Cardiac fibroblast (primary cell): Measurements from ENCODE around the gene GAST.

ENCODE experiments used
- DNase-seq, 2 donors: peaks; one replicate each; pipeline versions ENCODE4 v3.0.0 to v3.0.0-alpha.2; 2010; ENCODE audit warnings: low read depth in 2 of 2
- H3K4me3 ChIP-seq, 2 donors: replicated peaks in 1 of 2; 1 replicate in 1 of 2; 2 replicates in 1 of 2; pipeline ENCODE4 v1.5.1; 2011; ENCODE audit warnings: low read depth in 2 of 2, low read length in 2 of 2, mild to moderate bottlenecking in 2 of 2, moderate library complexity in 1 of 2
- TF ChIP-seq, protein P1 (sequence below): IDR thresholded peaks from one replicate; pipeline ENCODE4 v1.5.1; 2011; ENCODE audit warnings: low read depth, mild to moderate bottlenecking, low read length, inconsistent platforms

GAST gene

DNA sequence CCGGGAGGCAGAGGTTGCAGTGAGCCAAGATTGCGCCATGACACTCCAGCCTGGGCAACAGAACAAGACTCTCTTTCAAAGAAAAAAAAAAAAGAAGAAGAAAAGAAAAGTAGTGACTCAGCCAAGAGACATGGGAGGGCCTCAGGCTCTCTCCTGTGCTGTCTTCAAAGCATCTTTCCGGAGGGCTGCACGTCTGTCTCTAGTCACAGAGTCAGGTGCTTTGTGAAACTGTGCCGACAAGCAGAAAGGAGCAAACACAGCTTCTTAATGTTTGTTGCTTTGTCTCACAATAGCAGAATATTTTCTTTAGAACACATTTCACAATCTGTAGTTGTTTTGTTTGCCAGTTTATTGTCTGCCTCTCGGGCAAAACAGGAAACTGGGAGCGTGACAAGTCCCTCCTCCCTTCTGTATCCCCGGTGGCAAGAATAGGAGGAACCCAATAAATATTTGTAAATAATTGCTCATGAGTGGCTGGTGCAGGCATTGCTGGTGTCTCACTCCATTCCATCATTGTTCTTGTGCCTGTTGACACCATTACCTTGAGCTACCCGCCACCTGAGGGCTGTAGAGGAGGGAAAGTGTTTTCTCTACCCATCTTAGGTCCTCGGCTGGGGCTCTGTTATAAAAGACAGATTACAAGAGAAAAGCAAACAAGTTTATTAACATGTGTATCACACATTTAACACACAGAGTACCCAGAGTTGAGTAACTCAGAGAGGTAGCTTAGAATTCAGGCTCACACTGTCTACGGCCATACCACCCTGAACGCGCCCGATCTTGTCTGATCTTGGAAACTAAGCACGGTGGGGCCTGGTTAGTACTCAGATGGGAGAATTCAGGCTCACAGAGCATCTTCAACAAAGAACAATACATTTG, 5.5 kb downstream of the GAST start:
- TF ChIP-seq, protein P1, sequence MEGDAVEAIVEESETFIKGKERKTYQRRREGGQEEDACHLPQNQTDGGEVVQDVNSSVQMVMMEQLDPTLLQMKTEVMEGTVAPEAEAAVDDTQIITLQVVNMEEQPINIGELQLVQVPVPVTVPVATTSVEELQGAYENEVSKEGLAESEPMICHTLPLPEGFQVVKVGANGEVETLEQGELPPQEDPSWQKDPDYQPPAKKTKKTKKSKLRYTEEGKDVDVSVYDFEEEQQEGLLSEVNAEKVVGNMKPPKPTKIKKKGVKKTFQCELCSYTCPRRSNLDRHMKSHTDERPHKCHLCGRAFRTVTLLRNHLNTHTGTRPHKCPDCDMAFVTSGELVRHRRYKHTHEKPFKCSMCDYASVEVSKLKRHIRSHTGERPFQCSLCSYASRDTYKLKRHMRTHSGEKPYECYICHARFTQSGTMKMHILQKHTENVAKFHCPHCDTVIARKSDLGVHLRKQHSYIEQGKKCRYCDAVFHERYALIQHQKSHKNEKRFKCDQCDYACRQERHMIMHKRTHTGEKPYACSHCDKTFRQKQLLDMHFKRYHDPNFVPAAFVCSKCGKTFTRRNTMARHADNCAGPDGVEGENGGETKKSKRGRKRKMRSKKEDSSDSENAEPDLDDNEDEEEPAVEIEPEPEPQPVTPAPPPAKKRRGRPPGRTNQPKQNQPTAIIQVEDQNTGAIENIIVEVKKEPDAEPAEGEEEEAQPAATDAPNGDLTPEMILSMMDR = no peak
- peak; percentile 55 to 72 for DNase-seq
- no peak overlapping the region for H3K4me3 ChIP-seq

DNA sequence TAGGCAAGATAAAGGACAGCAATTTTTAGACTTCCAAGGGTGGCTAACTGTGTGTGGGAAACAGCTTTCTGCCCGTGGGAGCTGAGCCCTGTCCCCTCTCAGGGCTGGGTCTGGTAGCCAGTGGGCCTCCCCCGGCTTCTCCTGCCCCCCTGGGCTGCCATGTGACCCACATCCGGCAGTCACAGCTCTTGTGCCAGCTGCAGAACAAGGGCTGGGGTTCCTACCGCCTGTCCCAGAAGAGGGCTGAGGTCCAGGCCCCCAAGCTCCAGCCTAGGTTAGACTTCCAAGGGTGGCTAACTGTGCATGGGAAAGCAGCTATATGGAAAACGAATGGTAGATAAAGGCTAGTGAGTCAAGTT, 6.1 kb downstream of the GAST start:
- no peak for DNase-seq
- H3K4me3 ChIP-seq = no peak overlapping the region
- TF ChIP-seq, protein P1 = no peak

DNA sequence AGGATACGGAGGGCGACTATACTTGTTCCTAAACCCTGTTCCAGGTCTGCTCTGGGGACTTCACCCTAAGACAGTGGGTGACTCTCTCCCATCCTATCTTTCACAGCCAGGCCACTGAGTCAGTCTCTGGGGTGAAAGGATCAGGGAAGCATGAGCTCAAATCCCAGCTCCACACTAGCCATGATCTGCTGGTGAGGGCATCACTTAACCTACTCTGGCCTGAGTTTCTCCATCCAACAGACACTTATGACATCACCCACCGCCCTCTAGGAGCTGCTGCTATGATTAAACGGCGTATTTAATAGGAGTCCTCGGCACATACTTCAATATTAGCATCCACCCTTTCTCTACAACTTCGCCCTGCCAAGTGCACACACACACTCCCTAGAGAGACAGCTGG, 10.1 kb downstream of the GAST start:
- no peak overlapping the region for H3K4me3 ChIP-seq
- DNase-seq = no peak
- TF ChIP-seq, protein P1 = no peak

DNA sequence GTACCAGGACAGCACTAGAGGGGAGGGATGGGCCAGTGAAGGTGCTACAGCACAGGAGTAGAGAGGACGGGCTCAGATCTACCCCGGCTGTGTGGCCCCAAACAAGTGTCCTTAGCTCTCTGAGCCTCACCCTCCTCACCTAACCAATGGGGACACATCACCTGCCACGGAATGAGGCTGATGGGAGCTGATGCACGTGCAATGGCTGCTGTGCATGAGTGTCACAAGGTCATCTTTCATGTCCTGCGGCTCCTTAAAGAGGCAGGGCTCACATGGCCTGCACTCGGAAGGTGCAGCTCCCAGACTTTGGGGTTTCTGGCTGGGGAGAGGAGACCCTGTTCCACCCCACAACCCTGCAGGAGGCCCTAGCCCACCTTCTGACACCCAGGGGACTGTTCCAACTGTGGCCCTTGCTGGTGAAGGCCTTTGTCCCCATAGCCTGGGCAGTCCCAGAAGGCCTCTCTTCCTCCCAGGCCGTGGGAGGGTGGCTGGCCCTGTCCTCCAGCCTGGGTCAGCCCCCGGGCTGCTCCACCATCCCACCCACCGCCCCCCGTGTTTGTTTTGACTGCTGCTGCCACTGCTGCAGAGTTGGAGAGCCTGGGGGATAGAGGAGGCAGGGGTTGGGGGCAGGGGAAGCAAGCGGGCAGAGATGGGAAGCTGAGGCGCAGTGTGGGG, 11.8 kb downstream of the GAST start:
- H3K4me3 ChIP-seq = no peak overlapping the region
- TF ChIP-seq, protein P1 = no peak
- no peak for DNase-seq

DNA sequence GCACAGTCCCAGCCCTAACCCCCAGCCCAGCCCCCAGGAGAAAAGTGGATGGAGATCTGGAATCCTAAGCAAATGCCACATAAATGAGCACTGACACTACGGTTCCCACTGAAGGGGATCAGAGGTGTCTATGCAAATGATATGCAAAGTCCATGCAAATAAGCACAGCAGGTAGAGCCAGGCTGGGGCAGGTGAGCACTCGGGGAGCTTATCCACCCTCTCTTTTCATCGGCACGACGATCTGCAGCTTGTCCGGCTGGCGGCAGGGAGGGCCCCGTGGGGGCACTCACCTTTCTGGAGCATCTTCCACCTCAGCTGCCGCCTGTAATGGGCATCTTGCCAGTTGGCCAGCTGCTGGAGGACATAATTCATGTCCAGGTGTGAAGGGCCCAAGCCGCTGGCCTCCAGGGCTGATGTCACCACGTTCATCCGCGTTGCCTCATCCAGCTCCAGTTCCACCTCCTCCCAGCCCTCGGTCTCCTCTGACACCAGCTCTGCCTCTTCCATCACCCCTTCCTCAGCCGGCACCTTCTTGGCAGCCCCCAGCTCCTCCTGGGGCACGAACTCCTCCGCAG, 12.4 kb downstream of the GAST start:
- TF ChIP-seq, protein P1 = no peak
- no peak overlapping the region for H3K4me3 ChIP-seq
- DNase-seq = no peak

DNA sequence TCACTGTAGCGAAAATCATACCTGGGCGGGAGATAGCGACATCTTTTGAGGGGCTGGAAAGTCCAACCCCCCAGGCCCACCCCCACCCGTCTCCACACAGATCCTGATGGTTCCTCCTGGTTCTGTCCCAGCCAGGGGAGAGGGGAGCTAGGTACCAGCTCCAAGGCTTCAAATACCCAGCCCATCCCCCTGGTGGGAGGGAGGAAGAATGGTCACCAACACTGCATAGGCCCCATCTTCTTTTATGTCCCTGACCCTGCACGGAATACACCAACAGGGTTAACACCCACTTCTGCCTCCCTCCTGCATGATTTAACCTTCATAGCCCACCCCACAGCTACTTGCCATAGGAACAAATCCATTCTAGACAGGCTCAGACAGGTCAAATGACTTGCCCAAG, 13.0 kb downstream of the GAST start:
- H3K4me3 ChIP-seq = no peak overlapping the region
- TF ChIP-seq, protein P1 = no peak
- DNase-seq = no peak
